H1 (cell line): Measurements from ENCODE around the gene MMP28. TPM values are rescaled to one million over a fixed set of nuclear protein-coding genes. Genes with fewer than 3 reads are reported as not detected.

Source experiments
- CBX8 ChIP-seq: fragments of 300-800, 300-1000 bp; sonication (generic); IDR thresholded peaks from 2 replicates; pipeline ENCODE4 v1.7.1; 2016; ENCODE audit warnings: low read depth, low read length, borderline replicate concordance
- polyA plus RNA-seq, 7 experiments: library from polyadenylated mRNA; depleted of rRNA in 3 of 7; stranded (reverse) in 5 of 7; unstranded in 2 of 7; fragments of >200 nt in 5 of 7; fragments of 200-250 nt in 2 of 7; gene quantifications; 1 replicate in 5 of 7; 2 replicates in 1 of 7; 4 replicates in 1 of 7; pipeline versions ENCODE4 v1.2.1 to v1.2.3, GENCODE V29; 2011 to 2013; ENCODE audit warnings: missing spikeins in 2 of 7, mixed read lengths in 2 of 7
- total RNA-seq: library from RNA; stranded (reverse); fragmentation: NEBNext Ultra II Directional; extraction: Animal tissue kit (Norgen Biotek cat#: 25700); gene quantifications from 2 replicates; pipeline ENCODE4 v1.2.1, GENCODE V29; 2021

Gene MMP28
- total and polyA plus RNA-seq, 2 of the 8 experiments (the other 6 are each of a cell fraction or from before 2014, with no cell fraction given): not detected

DNA sequence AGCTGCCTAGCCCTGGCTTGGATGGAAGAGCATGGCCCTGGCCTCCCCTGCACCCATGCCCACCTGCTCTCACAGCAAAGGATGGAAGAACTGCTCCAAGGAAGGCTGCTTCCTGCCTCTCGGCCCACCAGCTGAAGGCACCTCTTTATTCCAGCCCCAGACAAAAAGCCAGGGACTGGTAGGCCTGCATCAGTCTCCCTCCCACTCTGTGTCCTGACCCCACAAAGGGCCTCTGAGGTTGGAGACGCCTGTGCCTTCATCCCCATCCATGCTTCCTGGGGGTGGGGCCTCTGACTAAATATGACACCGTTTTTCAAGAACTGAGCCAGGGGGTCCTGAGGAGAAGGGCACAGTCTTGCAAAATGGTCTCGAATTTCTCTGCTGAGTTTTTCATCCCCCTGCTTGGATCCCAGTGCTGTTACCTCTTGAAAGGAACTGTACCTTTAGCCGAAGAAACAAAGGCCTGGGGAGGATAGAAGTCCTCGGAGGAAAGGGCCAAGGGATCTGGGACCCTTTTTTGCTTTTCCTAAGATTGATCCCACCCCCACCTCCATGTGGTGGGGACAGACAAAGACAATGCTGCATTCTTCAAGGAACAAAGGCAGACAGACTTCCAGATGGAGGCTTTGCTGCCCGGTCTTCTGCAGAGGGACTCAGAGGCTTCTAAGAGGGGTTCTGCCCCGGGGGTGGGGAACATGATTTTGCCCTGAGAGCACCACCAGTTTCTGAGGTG, 29.5 kb downstream of the MMP28 start (continued):
- TF ChIP-seq CBX8: no peak
- TF ChIP-seq, all 59 proteins: peak for 0
